Type B pancreatic cell (in vitro differentiated cells): Measurements from ENCODE around the gene CKS1B. TPM values are rescaled to one million over a fixed set of nuclear protein-coding genes. Genes with fewer than 3 reads are reported as not detected.

Source experiments
- DNase-seq: peaks from one replicate; pipeline ENCODE4 v3.0.0; 2021; ENCODE audit warnings: mixed read lengths; ENCODE audit not compliant: unreplicated experiment; ENCODE audit errors: extremely low spot score
- H3K27ac Mint-ChIP-seq: 2 replicates; pipeline ENCODE4 v1.8.0; 2021; ENCODE audit warnings: mild to moderate bottlenecking, mixed read lengths
- H3K27me3 Mint-ChIP-seq: 2 replicates; pipeline ENCODE4 v1.8.0; 2021; ENCODE audit warnings: mixed read lengths
- H3K36me3 Mint-ChIP-seq: 2 replicates; pipeline ENCODE4 v1.8.0; 2021; ENCODE audit warnings: mixed read lengths
- H3K4me1 Mint-ChIP-seq: one replicate; pipeline ENCODE4 v1.8.0; 2021; ENCODE audit warnings: mixed read lengths; ENCODE audit not compliant: unreplicated experiment
- H3K4me3 Mint-ChIP-seq: 2 replicates; pipeline ENCODE4 v1.8.0; 2021; ENCODE audit warnings: mild to moderate bottlenecking, mixed read lengths
- H3K9me3 Mint-ChIP-seq: 2 replicates; pipeline ENCODE4 v1.8.0; 2021; ENCODE audit warnings: mixed read lengths
- total RNA-seq: library from RNA; stranded (reverse); gene quantifications from 2 replicates; pipeline ENCODE4 v1.2.1, GENCODE V29; 2021; ENCODE audit warnings: low replicate concordance
- TF ChIP-seq, protein P1 (sequence below): fragments of 200-600 bp; sonication (generic); conservative IDR thresholded peaks from 2 replicates; pipeline ENCODE4 v1.5.0; 2021; ENCODE audit warnings: antibody characterized with exemption, mild to moderate bottlenecking

Gene CKS1B
- total RNA-seq, 1 donor from 2014 or later: 119 TPM

GRCh38 chr1:154970631-154971340, 3.7 kb upstream of the CKS1B start, which contains the start of gene SHC1:
Gene SHC1 (minus strand): TSS chr1:154970747. CDS start chr1:154970526, 221 bp downstream.
- H3K27me3 Mint-ChIP-seq: no peaks in the 10 kb centered on the region
- peaks cover 7% of the 10 kb centered on the region for H3K36me3 Mint-ChIP-seq
- H3K4me1 Mint-ChIP-seq: peaks cover 36% of the 10 kb centered on the region
- TF ChIP-seq, protein P1, sequence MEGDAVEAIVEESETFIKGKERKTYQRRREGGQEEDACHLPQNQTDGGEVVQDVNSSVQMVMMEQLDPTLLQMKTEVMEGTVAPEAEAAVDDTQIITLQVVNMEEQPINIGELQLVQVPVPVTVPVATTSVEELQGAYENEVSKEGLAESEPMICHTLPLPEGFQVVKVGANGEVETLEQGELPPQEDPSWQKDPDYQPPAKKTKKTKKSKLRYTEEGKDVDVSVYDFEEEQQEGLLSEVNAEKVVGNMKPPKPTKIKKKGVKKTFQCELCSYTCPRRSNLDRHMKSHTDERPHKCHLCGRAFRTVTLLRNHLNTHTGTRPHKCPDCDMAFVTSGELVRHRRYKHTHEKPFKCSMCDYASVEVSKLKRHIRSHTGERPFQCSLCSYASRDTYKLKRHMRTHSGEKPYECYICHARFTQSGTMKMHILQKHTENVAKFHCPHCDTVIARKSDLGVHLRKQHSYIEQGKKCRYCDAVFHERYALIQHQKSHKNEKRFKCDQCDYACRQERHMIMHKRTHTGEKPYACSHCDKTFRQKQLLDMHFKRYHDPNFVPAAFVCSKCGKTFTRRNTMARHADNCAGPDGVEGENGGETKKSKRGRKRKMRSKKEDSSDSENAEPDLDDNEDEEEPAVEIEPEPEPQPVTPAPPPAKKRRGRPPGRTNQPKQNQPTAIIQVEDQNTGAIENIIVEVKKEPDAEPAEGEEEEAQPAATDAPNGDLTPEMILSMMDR: no peak
- peak within 1 kb of the TSS; percentile 95 for H3K27ac Mint-ChIP-seq
- peak; percentile 85 for DNase-seq
- peak within 1 kb of the TSS; percentile 89 for H3K4me3 Mint-ChIP-seq
- no peaks in the 10 kb centered on the region for H3K9me3 Mint-ChIP-seq

- Mint-ChIP-seq H3K36me3 (peaks cover 7% of the 10 kb centered on the region), H3K27ac (peak overlapping the region; percentile 95), H3K27me3 (no peaks in the 10 kb centered on the region), H3K4me1 (peaks cover 39% of the 10 kb centered on the region), H3K9me3 (no peaks in the 10 kb centered on the region), H3K4me3 (peak overlapping the region; percentile 89)
- TF ChIP-seq, protein P1: no peak
- DNase-seq: no peak
Observed at GRCh38 chr1:154971341-154971998, 3.0 kb upstream of the CKS1B start.

GRCh38 chr1:154972213-154972516, 2.3 kb upstream of the CKS1B start:
- H3K36me3 Mint-ChIP-seq: peaks cover 7% of the 10 kb centered on the region
- no peak for DNase-seq
- no peak overlapping the region for H3K27ac Mint-ChIP-seq
- H3K9me3 Mint-ChIP-seq: no peaks in the 10 kb centered on the region
- peaks cover 43% of the 10 kb centered on the region for H3K4me1 Mint-ChIP-seq
- no peaks in the 10 kb centered on the region for H3K27me3 Mint-ChIP-seq
- H3K4me3 Mint-ChIP-seq: peak overlapping the region; percentile 83
- TF ChIP-seq, protein P1: no peak

DNA sequence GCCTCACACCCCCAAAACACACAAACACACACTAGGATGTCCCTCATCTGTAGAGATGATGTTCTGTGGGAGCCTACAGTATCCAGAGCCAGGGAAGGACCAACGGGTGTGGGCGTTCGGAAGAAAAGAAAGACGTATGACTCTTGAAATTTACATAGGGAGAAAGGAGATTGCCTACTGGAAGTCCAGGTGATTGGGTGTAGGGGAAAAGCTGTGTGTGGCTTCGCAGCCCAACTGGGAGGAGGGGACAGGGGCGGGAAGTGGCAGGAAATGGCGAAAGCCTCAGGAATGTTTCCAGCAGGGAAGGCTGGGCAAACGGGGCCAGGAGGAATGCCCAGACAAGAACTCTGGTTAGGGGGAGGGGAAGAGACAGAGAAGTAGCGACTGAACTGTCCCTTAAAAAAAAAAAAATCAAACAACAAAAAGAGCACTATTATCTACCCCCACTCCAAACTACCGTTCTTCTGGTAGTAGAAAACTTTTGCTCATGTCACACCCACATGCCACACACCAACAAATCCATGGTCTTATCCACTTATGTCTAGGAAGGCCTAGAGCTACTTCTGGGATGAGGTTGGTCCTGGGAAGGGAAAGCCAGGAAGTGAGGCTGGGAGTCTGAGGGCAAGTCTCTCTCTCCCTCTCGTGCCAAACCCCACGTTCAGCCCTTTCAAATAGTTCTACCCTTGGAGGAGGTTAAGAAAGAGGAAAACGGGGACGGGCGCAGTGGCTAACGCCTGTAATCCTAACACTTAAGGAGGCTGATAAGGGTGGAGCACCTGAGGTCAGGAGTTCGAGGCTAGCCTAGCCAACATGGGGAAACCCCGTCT, 1.8 kb upstream of the CKS1B start:
- TF ChIP-seq, protein P1: no peak
- no peak overlapping the region for H3K27ac Mint-ChIP-seq
- H3K4me1 Mint-ChIP-seq: peaks cover 42% of the 10 kb centered on the region
- H3K36me3 Mint-ChIP-seq: peaks cover 7% of the 10 kb centered on the region
- no peak for DNase-seq
- H3K4me3 Mint-ChIP-seq: peak overlapping the region; percentile 83
- H3K27me3 Mint-ChIP-seq: no peaks in the 10 kb centered on the region
- no peaks in the 10 kb centered on the region for H3K9me3 Mint-ChIP-seq

- Mint-ChIP-seq H3K36me3 (peaks cover 3% of the 10 kb centered on the region), H3K4me1 (peaks cover 37% of the 10 kb centered on the region), H3K27me3 (no peaks in the 10 kb centered on the region), H3K9me3 (no peaks in the 10 kb centered on the region), H3K27ac (no peak overlapping the region), H3K4me3 (peak overlapping the region; percentile 83)
- TF ChIP-seq, protein P1: peak; percentile 35
- peak; percentile 94 for DNase-seq
Observed at GRCh38 chr1:154973344-154974101, 958 bp upstream of the CKS1B start.
